Measurements from ENCODE around the gene COX4I1.

The COX4I1 gene

GRCh38 chr16:85840801-85841200, 41.3 kb downstream of the COX4I1 start:
- ChIA-PET POLR2A (no interaction called here), CTCF (no interaction called here)

GRCh38 chr16:85842435-85842834, 42.9 kb downstream of the COX4I1 start:
- H3K4me3 ChIP-seq (ENCODE audit: low read depth, low read length): no peak overlapping the region

More at GRCh38 chr16:85840801-85841200, 41.3 kb downstream of the COX4I1 start:
- H3K4me3 ChIP-seq (ENCODE audit: low read depth, low read length): no peak overlapping the region
- no peaks in the 10 kb centered on the region; the same call in 1 of the 2 replicates for H3K4me1 ChIP-seq (ENCODE audit: control insufficient read depth, insufficient read depth, low read length)
- TF ChIP-seq ZNF626 (tag by site-specific recombination; IDR thresholded peaks at IDR 0.05) (no peak), ZNF214 (tag by site-specific recombination; IDR thresholded peaks at IDR 0.05; ENCODE audit: borderline replicate concordance) (no peak), KLF7 (tag by site-specific recombination; IDR thresholded peaks at IDR 0.05; ENCODE audit: borderline replicate concordance) (no peak)
- H3K9me3 ChIP-seq (ENCODE audit: control insufficient read depth, insufficient read depth, low read depth, low read length): no peaks in the 10 kb centered on the region
- H3K36me3 ChIP-seq (ENCODE audit: control insufficient read depth in 2 of 2, insufficient read depth in 1 of 2, low read length in 2 of 2): no peaks in the 10 kb centered on the region
- H3K27ac ChIP-seq (ENCODE audit: extremely low read depth, low read depth, low read length): no peak overlapping the region

GRCh38 chr16:85842848-85843247, 43.4 kb downstream of the COX4I1 start:
- ChIA-PET POLR2A (no interaction called here), CTCF (interaction anchor here (1.5 kb wide), 1 partner anchor 21 kb away, joined by 6 read pairs; no protein-coding TSS in a partner anchor)
- Histone ChIP-seq H3K4me3 (ENCODE audit: low read depth, low read length) (no peak overlapping the region), H3K9me3 (ENCODE audit: control insufficient read depth, insufficient read depth, low read depth, low read length) (no peaks in the 10 kb centered on the region), H3K27ac (ENCODE audit: extremely low read depth, low read depth, low read length) (no peak overlapping the region), H3K4me1 (ENCODE audit: control insufficient read depth, insufficient read depth, low read length) (no peaks in the 10 kb centered on the region; the same call in 1 of the 2 replicates), H3K36me3 (ENCODE audit: control insufficient read depth in 2 of 2, insufficient read depth in 1 of 2, low read length in 2 of 2) (no peaks in the 10 kb centered on the region)
- TF ChIP-seq ZNF398 (tag by site-specific recombination; IDR thresholded peaks at IDR 0.05): no peak

More at GRCh38 chr16:85842435-85842834, 42.9 kb downstream of the COX4I1 start:
- Histone ChIP-seq H3K9me3 (ENCODE audit: control insufficient read depth, insufficient read depth, low read depth, low read length) (no peaks in the 10 kb centered on the region), H3K27ac (ENCODE audit: extremely low read depth, low read depth, low read length) (no peak overlapping the region), H3K4me1 (ENCODE audit: control insufficient read depth, insufficient read depth, low read length) (no peaks in the 10 kb centered on the region; the same call in 1 of the 2 replicates), H3K36me3 (ENCODE audit: control insufficient read depth in 2 of 2, insufficient read depth in 1 of 2, low read length in 2 of 2) (no peaks in the 10 kb centered on the region)
- POLR2A ChIA-PET: no interaction called here
- CTCF ChIA-PET: interaction anchor here (1.4 to 1.5 kb wide), 2 partner anchors 21 to 23 kb away, joined by 3 to 6 read pairs; no protein-coding TSS in a partner anchor
- no peak for TF ChIP-seq ZNF600 (tag by site-specific recombination; IDR thresholded peaks at IDR 0.05)
- TF ChIP-seq BCL11A (tag by site-specific recombination; IDR thresholded peaks at IDR 0.05; ENCODE audit: low read depth): no peak
- no peak for TF ChIP-seq ZNF549 (tag by site-specific recombination; IDR thresholded peaks at IDR 0.05)
- TF ChIP-seq ZNF239 (tag by site-specific recombination; IDR thresholded peaks at IDR 0.05): no peak
- no peak for TF ChIP-seq MZF1 (tag by site-specific recombination; IDR thresholded peaks at IDR 0.05; ENCODE audit: borderline replicate concordance)
- no peak for TF ChIP-seq ZNF624 (tag by site-specific recombination; IDR thresholded peaks at IDR 0.05)
- TF ChIP-seq ZNF704 (tag by site-specific recombination; IDR thresholded peaks at IDR 0.05): no peak
- TF ChIP-seq ZNF416 (tag by site-specific recombination; IDR thresholded peaks at IDR 0.05): no peak
- no peak for TF ChIP-seq ZFHX2 (tag by site-specific recombination; conservative IDR thresholded peaks at IDR 0.05)
- no peak for TF ChIP-seq KLF7 (tag by site-specific recombination; IDR thresholded peaks at IDR 0.05; ENCODE audit: borderline replicate concordance)
- TF ChIP-seq ZNF223 (tag by site-specific recombination; IDR thresholded peaks at IDR 0.05): no peak
- no peak for TF ChIP-seq ZNF521 (tag by site-specific recombination; IDR thresholded peaks at IDR 0.05)
- no peak for TF ChIP-seq ZBTB17 (tag by site-specific recombination; IDR thresholded peaks at IDR 0.05)
- TF ChIP-seq OVOL3 (tag by site-specific recombination; IDR thresholded peaks at IDR 0.05): no peak
- no peak for TF ChIP-seq ZNF133 (tag by site-specific recombination; IDR thresholded peaks at IDR 0.05)
